Measurements from ENCODE around the gene RPL39L. TPM values are rescaled to one million over a fixed set of nuclear protein-coding genes. Genes with fewer than 3 reads are reported as not detected.

The RPL39L gene
- total RNA-seq, 2 donors from 2014 or later: 7.8 TPM; not detected in 1

- H3K27ac ChIP-seq: no peak overlapping the region
- TF ChIP-seq CTCF (IDR thresholded peaks at IDR 0.05) (no peak), POLR2A (IDR thresholded peaks at IDR 0.05) (no peak)
- WGBS, 2 donors: 74 to 80% methylated on average over 7 to 8 of the region's 8 CpGs
- ATAC-seq: no peak
- H3K4me3 ChIP-seq: no peak overlapping the region
- no peaks in the 10 kb centered on the region for H3K9me3 ChIP-seq
- DNase-seq: no peak
- intact Hi-C loops (cut with DNase I): no loop called here
- no peaks in the 10 kb centered on the region for H3K36me3 ChIP-seq (replicated peaks in 1 of 2; ENCODE audit: insufficient read depth in 1 of 2, low read depth in 2 of 2)
- H3K4me1 ChIP-seq: no peaks in the 10 kb centered on the region
- no peaks in the 10 kb centered on the region for H3K27me3 ChIP-seq
These were observed 59.9 kb downstream of the RPL39L start for GRCh38 chr3:187079090-187080022.

GRCh38 chr3:187077537-187077936, 61.8 kb downstream of the RPL39L start:
- no peaks in the 10 kb centered on the region for H3K36me3 ChIP-seq (replicated peaks in 1 of 2; ENCODE audit: insufficient read depth in 1 of 2, low read depth in 2 of 2)
- TF ChIP-seq CTCF (IDR thresholded peaks at IDR 0.05): no peak
- no peak for TF ChIP-seq POLR2A (IDR thresholded peaks at IDR 0.05)
- no peaks in the 10 kb centered on the region for H3K27me3 ChIP-seq
- H3K4me1 ChIP-seq: no peaks in the 10 kb centered on the region
- ATAC-seq: no peak
- 50 to 70% methylated on average over 1 to 5 of the region's 5 CpGs for WGBS, 2 donors
- H3K27ac ChIP-seq: no peak overlapping the region
- no peak for DNase-seq
- intact Hi-C loops (cut with DNase I): no loop called here
- H3K4me3 ChIP-seq: no peak overlapping the region
- no peaks in the 10 kb centered on the region for H3K9me3 ChIP-seq

- TF ChIP-seq POLR2A (IDR thresholded peaks at IDR 0.05) (no peak), CTCF (IDR thresholded peaks at IDR 0.05) (no peak)
- intact Hi-C loops (cut with DNase I): no loop called here
- ATAC-seq: no peak
These were observed 62.2 kb downstream of the RPL39L start for GRCh38 chr3:187077085-187077484.

GRCh38 chr3:187076297-187076696, 63.0 kb downstream of the RPL39L start:
- TF ChIP-seq CTCF (IDR thresholded peaks at IDR 0.05): no peak
- no peak for TF ChIP-seq POLR2A (IDR thresholded peaks at IDR 0.05)
- Histone ChIP-seq H3K4me1 (no peaks in the 10 kb centered on the region), H3K9me3 (no peaks in the 10 kb centered on the region), H3K27ac (no peak overlapping the region), H3K27me3 (no peaks in the 10 kb centered on the region), H3K36me3 (replicated peaks in 1 of 2; ENCODE audit: insufficient read depth in 1 of 2, low read depth in 2 of 2) (no peaks in the 10 kb centered on the region), H3K4me3 (no peak overlapping the region)
- intact Hi-C loops (cut with DNase I): no loop called here
- DNase-seq: no peak
- WGBS, 2 donors: 65 to 72% methylated on average over 6 of the region's 6 CpGs
- no peak for ATAC-seq

More at GRCh38 chr3:187077085-187077484, 62.2 kb downstream of the RPL39L start:
- Histone ChIP-seq H3K4me3 (no peak overlapping the region), H3K4me1 (no peaks in the 10 kb centered on the region), H3K27me3 (no peaks in the 10 kb centered on the region), H3K27ac (no peak overlapping the region), H3K36me3 (replicated peaks in 1 of 2; ENCODE audit: insufficient read depth in 1 of 2, low read depth in 2 of 2) (no peaks in the 10 kb centered on the region), H3K9me3 (no peaks in the 10 kb centered on the region)
- no peak for DNase-seq
- WGBS, 2 donors: 53 to 62% methylated on average over 1 to 3 of the region's 3 CpGs

- H3K36me3 ChIP-seq (replicated peaks in 1 of 2; ENCODE audit: insufficient read depth in 1 of 2, low read depth in 2 of 2): no peaks in the 10 kb centered on the region
These were observed 64.5 kb downstream of the RPL39L start for GRCh38 chr3:187074846-187075245.

More at GRCh38 chr3:187074846-187075245, 64.5 kb downstream of the RPL39L start:
- no peaks in the 10 kb centered on the region for H3K27me3 ChIP-seq
- no peak overlapping the region for H3K4me3 ChIP-seq
- no peak for ATAC-seq
- intact Hi-C loops (cut with DNase I): no loop called here
- no peak overlapping the region for H3K27ac ChIP-seq
- no peak for TF ChIP-seq POLR2A (IDR thresholded peaks at IDR 0.05)
- TF ChIP-seq CTCF (IDR thresholded peaks at IDR 0.05): no peak
- DNase-seq: no peak
- H3K4me1 ChIP-seq: no peaks in the 10 kb centered on the region
- no peaks in the 10 kb centered on the region for H3K9me3 ChIP-seq
